ENCODE results near the gene HPCAL1. TPM values are rescaled to one million over a fixed set of nuclear protein-coding genes. Genes with fewer than 3 reads are reported as not detected.

Gene HPCAL1
- polyA plus RNA-seq, 1 donor from 2014 or later, result 63.4 TPM

DNA sequence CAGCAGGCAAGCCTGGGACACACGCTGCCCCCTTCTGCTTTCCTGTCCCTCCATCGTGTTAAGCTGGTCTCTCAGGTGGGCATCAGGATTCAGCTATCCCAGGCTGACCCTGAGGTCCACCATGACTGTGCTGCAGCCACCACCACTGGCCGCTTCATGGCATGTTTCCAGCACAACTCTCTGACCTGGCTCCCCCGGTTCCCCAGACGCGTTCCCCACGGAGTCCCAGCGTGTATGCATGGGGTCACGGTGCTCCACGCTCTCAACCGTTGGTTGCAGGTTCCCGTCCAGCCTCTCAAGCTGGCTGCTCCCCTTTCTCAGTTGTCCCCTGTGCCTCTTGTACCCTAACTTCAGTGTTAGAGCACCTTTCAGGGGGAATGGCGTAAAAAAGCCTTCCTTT, 20.3 kb downstream of the HPCAL1 start:
- no peaks in the 10 kb centered on the region for H3K79me2 ChIP-seq (replicated peaks; ENCODE audit: insufficient read depth, low read length)
- no peaks in the 10 kb centered on the region for H4K20me1 ChIP-seq (ENCODE audit: insufficient read depth)
- TF ChIP-seq, protein P1, sequence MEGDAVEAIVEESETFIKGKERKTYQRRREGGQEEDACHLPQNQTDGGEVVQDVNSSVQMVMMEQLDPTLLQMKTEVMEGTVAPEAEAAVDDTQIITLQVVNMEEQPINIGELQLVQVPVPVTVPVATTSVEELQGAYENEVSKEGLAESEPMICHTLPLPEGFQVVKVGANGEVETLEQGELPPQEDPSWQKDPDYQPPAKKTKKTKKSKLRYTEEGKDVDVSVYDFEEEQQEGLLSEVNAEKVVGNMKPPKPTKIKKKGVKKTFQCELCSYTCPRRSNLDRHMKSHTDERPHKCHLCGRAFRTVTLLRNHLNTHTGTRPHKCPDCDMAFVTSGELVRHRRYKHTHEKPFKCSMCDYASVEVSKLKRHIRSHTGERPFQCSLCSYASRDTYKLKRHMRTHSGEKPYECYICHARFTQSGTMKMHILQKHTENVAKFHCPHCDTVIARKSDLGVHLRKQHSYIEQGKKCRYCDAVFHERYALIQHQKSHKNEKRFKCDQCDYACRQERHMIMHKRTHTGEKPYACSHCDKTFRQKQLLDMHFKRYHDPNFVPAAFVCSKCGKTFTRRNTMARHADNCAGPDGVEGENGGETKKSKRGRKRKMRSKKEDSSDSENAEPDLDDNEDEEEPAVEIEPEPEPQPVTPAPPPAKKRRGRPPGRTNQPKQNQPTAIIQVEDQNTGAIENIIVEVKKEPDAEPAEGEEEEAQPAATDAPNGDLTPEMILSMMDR (IDR thresholded peaks at IDR 0.05; ENCODE audit: poor library complexity, severe bottlenecking), result no peak
- TF ChIP-seq SMC3 (conservative IDR thresholded peaks at IDR 0.05; ENCODE audit: poor library complexity) (no peak), EZH2 (IDR thresholded peaks at IDR 0.05; ENCODE audit: borderline replicate concordance, insufficient read depth, low read length, poor library complexity, severe bottlenecking) (no peak), RAD21 (conservative IDR thresholded peaks at IDR 0.05) (no peak), POLR2AphosphoS5 (IDR thresholded peaks at IDR 0.05) (no peak), MXI1 (conservative IDR thresholded peaks at IDR 0.05; ENCODE audit: poor library complexity, severe bottlenecking) (no peak), EP300 (conservative IDR thresholded peaks at IDR 0.05; ENCODE audit: poor library complexity, severe bottlenecking) (no peak), TAF1 (IDR thresholded peaks at IDR 0.05; ENCODE audit: low read depth) (no peak)
- TF ChIP-seq, protein P2, sequence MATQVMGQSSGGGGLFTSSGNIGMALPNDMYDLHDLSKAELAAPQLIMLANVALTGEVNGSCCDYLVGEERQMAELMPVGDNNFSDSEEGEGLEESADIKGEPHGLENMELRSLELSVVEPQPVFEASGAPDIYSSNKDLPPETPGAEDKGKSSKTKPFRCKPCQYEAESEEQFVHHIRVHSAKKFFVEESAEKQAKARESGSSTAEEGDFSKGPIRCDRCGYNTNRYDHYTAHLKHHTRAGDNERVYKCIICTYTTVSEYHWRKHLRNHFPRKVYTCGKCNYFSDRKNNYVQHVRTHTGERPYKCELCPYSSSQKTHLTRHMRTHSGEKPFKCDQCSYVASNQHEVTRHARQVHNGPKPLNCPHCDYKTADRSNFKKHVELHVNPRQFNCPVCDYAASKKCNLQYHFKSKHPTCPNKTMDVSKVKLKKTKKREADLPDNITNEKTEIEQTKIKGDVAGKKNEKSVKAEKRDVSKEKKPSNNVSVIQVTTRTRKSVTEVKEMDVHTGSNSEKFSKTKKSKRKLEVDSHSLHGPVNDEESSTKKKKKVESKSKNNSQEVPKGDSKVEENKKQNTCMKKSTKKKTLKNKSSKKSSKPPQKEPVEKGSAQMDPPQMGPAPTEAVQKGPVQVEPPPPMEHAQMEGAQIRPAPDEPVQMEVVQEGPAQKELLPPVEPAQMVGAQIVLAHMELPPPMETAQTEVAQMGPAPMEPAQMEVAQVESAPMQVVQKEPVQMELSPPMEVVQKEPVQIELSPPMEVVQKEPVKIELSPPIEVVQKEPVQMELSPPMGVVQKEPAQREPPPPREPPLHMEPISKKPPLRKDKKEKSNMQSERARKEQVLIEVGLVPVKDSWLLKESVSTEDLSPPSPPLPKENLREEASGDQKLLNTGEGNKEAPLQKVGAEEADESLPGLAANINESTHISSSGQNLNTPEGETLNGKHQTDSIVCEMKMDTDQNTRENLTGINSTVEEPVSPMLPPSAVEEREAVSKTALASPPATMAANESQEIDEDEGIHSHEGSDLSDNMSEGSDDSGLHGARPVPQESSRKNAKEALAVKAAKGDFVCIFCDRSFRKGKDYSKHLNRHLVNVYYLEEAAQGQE (IDR thresholded peaks at IDR 0.05; ENCODE audit: borderline replicate concordance), result no peak
- no peak overlapping the region for H3K4me2 ChIP-seq (ENCODE audit: low read length)
- no peak overlapping the region for H2AFZ ChIP-seq (ENCODE audit: low read depth, low read length)
- no peaks in the 10 kb centered on the region for H3K9me2 ChIP-seq (ENCODE audit: insufficient read depth, low read length)
- no peaks in the 10 kb centered on the region for H3K9me3 ChIP-seq (ENCODE audit: low read length)
- H3K4me3 ChIP-seq (ENCODE audit: low read length), result no peak overlapping the region
- peak overlapping the region; percentile 73 for H3K27ac ChIP-seq (ENCODE audit: low read length)
- peak overlapping the region; percentile 13 for H3K9ac ChIP-seq (ENCODE audit: low read length)
- no peaks in the 10 kb centered on the region for H3K27me3 ChIP-seq (ENCODE audit: insufficient read depth, low read depth, low read length)
- H3K36me3 ChIP-seq (ENCODE audit: insufficient read depth, low read length), result no peaks in the 10 kb centered on the region
- no peaks in the 10 kb centered on the region for H3F3A ChIP-seq (ENCODE audit: insufficient read depth, low read length, poor library complexity, severe bottlenecking)

DNA sequence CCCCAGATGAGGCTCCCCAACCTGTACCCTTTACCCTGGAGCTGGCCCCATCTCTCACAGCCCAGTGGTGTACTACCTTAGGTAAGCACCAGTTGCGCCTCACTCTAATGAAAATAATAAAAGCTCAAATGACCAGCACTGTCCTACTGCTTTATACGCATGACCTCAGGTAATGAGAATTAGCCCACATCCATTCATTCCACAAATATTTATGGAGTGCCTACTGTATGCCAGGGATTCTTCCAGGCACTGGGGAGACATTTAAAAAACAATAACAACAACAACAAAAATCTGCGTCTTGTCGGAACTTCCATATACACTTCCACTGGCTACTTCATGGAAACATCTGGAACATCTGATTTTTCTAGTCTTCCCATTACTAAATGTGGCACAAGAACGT, 20.8 kb downstream of the HPCAL1 start:
- H3K4me2 ChIP-seq (ENCODE audit: low read length), result no peak overlapping the region
- H3K9me2 ChIP-seq (ENCODE audit: insufficient read depth, low read length), result no peaks in the 10 kb centered on the region
- no peaks in the 10 kb centered on the region for H3K9me3 ChIP-seq (ENCODE audit: low read length)
- H2AFZ ChIP-seq (ENCODE audit: low read depth, low read length), result no peak overlapping the region
- H3K4me3 ChIP-seq (ENCODE audit: low read length), result peak overlapping the region; percentile 24
- H3K36me3 ChIP-seq (ENCODE audit: insufficient read depth, low read length), result no peaks in the 10 kb centered on the region
- peak overlapping the region; percentile 73 for H3K27ac ChIP-seq (ENCODE audit: low read length)
- TF ChIP-seq POLR2AphosphoS5 (IDR thresholded peaks at IDR 0.05) (no peak), TAF1 (IDR thresholded peaks at IDR 0.05; ENCODE audit: low read depth) (no peak), EP300 (conservative IDR thresholded peaks at IDR 0.05; ENCODE audit: poor library complexity, severe bottlenecking) (no peak), EZH2 (IDR thresholded peaks at IDR 0.05; ENCODE audit: borderline replicate concordance, insufficient read depth, low read length, poor library complexity, severe bottlenecking) (no peak), SMC3 (conservative IDR thresholded peaks at IDR 0.05; ENCODE audit: poor library complexity) (no peak), MXI1 (conservative IDR thresholded peaks at IDR 0.05; ENCODE audit: poor library complexity, severe bottlenecking) (no peak), RAD21 (conservative IDR thresholded peaks at IDR 0.05) (no peak)
- TF ChIP-seq, protein P2 (IDR thresholded peaks at IDR 0.05; ENCODE audit: borderline replicate concordance), result no peak
- TF ChIP-seq, protein P1 (IDR thresholded peaks at IDR 0.05; ENCODE audit: poor library complexity, severe bottlenecking), result no peak
- H3K9ac ChIP-seq (ENCODE audit: low read length), result peak overlapping the region; percentile 13
- no peaks in the 10 kb centered on the region for H3K27me3 ChIP-seq (ENCODE audit: insufficient read depth, low read depth, low read length)
- no peaks in the 10 kb centered on the region for H3F3A ChIP-seq (ENCODE audit: insufficient read depth, low read length, poor library complexity, severe bottlenecking)
- no peaks in the 10 kb centered on the region for H4K20me1 ChIP-seq (ENCODE audit: insufficient read depth)
- no peaks in the 10 kb centered on the region for H3K79me2 ChIP-seq (replicated peaks; ENCODE audit: insufficient read depth, low read length)
